Liver (tissue), 9 donors: ENCODE measurements around the gene SYK. TPM values are rescaled to one million over a fixed set of nuclear protein-coding genes. Genes with fewer than 3 reads are reported as not detected.

Experiments
- DNase-seq: peaks from one replicate; pipeline ENCODE4 v3.0.0-alpha.2; 2017; ENCODE audit warnings: low spot score
- H3K27ac ChIP-seq, 2 donors: one replicate each; pipeline ENCODE4 v1.7.0; 2013; ENCODE audit warnings: inconsistent platforms in 2 of 2, low read length in 2 of 2, control low read depth in 1 of 2, low read depth in 1 of 2, mild to moderate bottlenecking in 1 of 2
- H3K27me3 ChIP-seq, 4 donors: one replicate each; pipeline versions ENCODE4 v1.6.1 to v1.7.0; 2013; ENCODE audit warnings: low read length in 3 of 4, inconsistent platforms in 1 of 4, mild to moderate bottlenecking in 1 of 4, moderate library complexity in 1 of 4; ENCODE audit not compliant: control insufficient read depth in 4 of 4, insufficient read depth in 4 of 4
- H3K36me3 ChIP-seq, 4 donors: one replicate each; pipeline versions ENCODE4 v1.6.1 to v1.7.0; 2013; ENCODE audit warnings: low read length in 3 of 4, mild to moderate bottlenecking in 3 of 4, low read depth in 1 of 4, moderate library complexity in 1 of 4; ENCODE audit not compliant: control insufficient read depth in 4 of 4, insufficient read depth in 3 of 4
- H3K4me1 ChIP-seq, 4 donors: one replicate each; pipeline versions ENCODE4 v1.6.1 to v1.7.0; 2013; ENCODE audit warnings: low read length in 3 of 4, mild to moderate bottlenecking in 3 of 4, moderate library complexity in 1 of 4; ENCODE audit not compliant: control insufficient read depth in 4 of 4, insufficient read depth in 4 of 4
- H3K4me3 ChIP-seq, 3 donors: one replicate each; pipeline versions ENCODE4 v1.6.1 to v1.7.0; 2013; ENCODE audit warnings: low read length in 3 of 3, control low read depth in 1 of 3, low read depth in 1 of 3, mild to moderate bottlenecking in 1 of 3
- H3K9ac ChIP-seq, 2 donors: one replicate each; pipeline ENCODE4 v1.7.0; 2013; ENCODE audit warnings: low read length in 2 of 2, mild to moderate bottlenecking in 2 of 2, moderate library complexity in 2 of 2, control low read depth in 1 of 2, low read depth in 1 of 2
- H3K9me3 ChIP-seq, 4 donors: one replicate each; pipeline versions ENCODE4 v1.6.1 to v1.7.0; 2013; ENCODE audit warnings: low read length in 3 of 4; ENCODE audit not compliant: control insufficient read depth in 4 of 4
- ATF3 ChIP-seq: IDR thresholded peaks from 2 replicates; pipeline ENCODE4 v1.6.1; 2016; ENCODE audit warnings: antibody characterized with exemption
- CTCF ChIP-seq: fragments of 150-350 bp; IDR thresholded peaks from 2 replicates; pipeline ENCODE4 v1.5.1; 2017; ENCODE audit warnings: improper control_type of control experiment, low read depth, low read length; ENCODE audit not compliant: missing input control
- EGR1 ChIP-seq, 2 donors: IDR thresholded peaks; 2 replicates each; pipeline ENCODE4 v1.6.1; 2016 to 2018; ENCODE audit warnings: antibody characterized with exemption in 2 of 2, low read depth in 2 of 2
- FOXA1 ChIP-seq: IDR thresholded peaks from 2 replicates; pipeline ENCODE4 v1.6.1; 2016; ENCODE audit warnings: antibody characterized with exemption
- FOXA2 ChIP-seq: IDR thresholded peaks from 2 replicates; pipeline ENCODE4 v1.6.1; 2016; ENCODE audit warnings: antibody characterized with exemption
- GABPA ChIP-seq, 2 donors: IDR thresholded peaks in 1 of 2; conservative IDR thresholded peaks in 1 of 2; 2 replicates each; pipeline ENCODE4 v1.6.1; 2016; ENCODE audit warnings: antibody characterized with exemption in 2 of 2, mild to moderate bottlenecking in 1 of 2, moderate library complexity in 1 of 2
- HNF4A ChIP-seq, 2 donors: conservative IDR thresholded peaks; 2 replicates each; pipeline ENCODE4 v1.6.1; 2016; ENCODE audit warnings: antibody characterized with exemption in 2 of 2, mild to moderate bottlenecking in 2 of 2
- JUND ChIP-seq, 2 donors: IDR thresholded peaks; 2 replicates each; pipeline ENCODE4 v1.6.1; 2016; ENCODE audit warnings: antibody characterized with exemption in 2 of 2
- MAX ChIP-seq: IDR thresholded peaks from 2 replicates; pipeline ENCODE4 v1.6.1; 2016; ENCODE audit warnings: antibody characterized with exemption
- NR2F2 ChIP-seq: IDR thresholded peaks from 2 replicates; pipeline ENCODE4 v1.6.1; 2016; ENCODE audit warnings: antibody characterized with exemption
- RAD21 ChIP-seq, 2 donors: IDR thresholded peaks; 2 replicates each; pipeline ENCODE4 v1.6.1; 2016; ENCODE audit warnings: antibody characterized with exemption in 2 of 2, mild to moderate bottlenecking in 2 of 2
- REST ChIP-seq: IDR thresholded peaks from 2 replicates; pipeline ENCODE4 v1.6.1; 2016; ENCODE audit warnings: antibody characterized with exemption, mild to moderate bottlenecking
- RXRA ChIP-seq, 2 donors: IDR thresholded peaks; 2 replicates each; pipeline ENCODE4 v1.6.1; 2017 to 2018; ENCODE audit warnings: antibody characterized with exemption in 2 of 2, mild to moderate bottlenecking in 1 of 2
- SP1 ChIP-seq: IDR thresholded peaks from 2 replicates; pipeline ENCODE4 v1.6.1; 2018; ENCODE audit warnings: antibody characterized with exemption, mild to moderate bottlenecking
- TAF1 ChIP-seq: conservative IDR thresholded peaks from 2 replicates; pipeline ENCODE4 v1.6.1; 2016; ENCODE audit warnings: antibody characterized with exemption, mild to moderate bottlenecking
- YY1 ChIP-seq: IDR thresholded peaks from 2 replicates; pipeline ENCODE4 v1.6.1; 2016; ENCODE audit warnings: antibody characterized with exemption, mild to moderate bottlenecking
- ZBTB33 ChIP-seq: IDR thresholded peaks from 2 replicates; pipeline ENCODE4 v1.6.1; 2016; ENCODE audit warnings: antibody characterized with exemption
- WGBS: extraction: QIAGEN DNeasy Blood & Tissue Kit; methylation state at CpG from one replicate; pipeline ENCODE4 v1.1.7; 2013; 5-methylcytosine and 5-hydroxymethylcytosine counted together
- polyA plus RNA-seq, 2 donors: library from polyadenylated mRNA; stranded (reverse) in 1 of 2; unstranded in 1 of 2; fragments of 200-250 nt in 1 of 2; fragments of >200 nt in 1 of 2; fragmentation: Nextera tagmentation in 1 of 2; extraction: Ambion mirVana in 1 of 2; gene quantifications; one replicate each; pipeline versions ENCODE4 v1.2.1 to v1.2.3, GENCODE V29; 2013 to 2015
- total RNA-seq, 2 donors: library from RNA; depleted of rRNA; stranded (reverse); fragments of >200 nt; gene quantifications; one replicate each; pipeline ENCODE4 v1.2.3, GENCODE V29; 2014
- donor health status: healthy.
- donor health status: healthy.
- donor health status: healthy.
- donor health status: healthy.
- donor health status: healthy.

The SYK gene
- total and polyA plus RNA-seq, 4 donors: 2.0 to 15.4 (median 4.1) TPM

GRCh38 chr9:90795084-90795483 lies 6.5 kb upstream of the SYK start:
- Histone ChIP-seq H3K27ac (no peak overlapping the region), H3K9ac (no peak overlapping the region), H3K4me1 (no peaks in the 10 kb centered on the region), H3K4me3 (no peak overlapping the region), H3K36me3 (no peaks in the 10 kb centered on the region), H3K27me3 (peaks cover 0 to 5% (median 0%) of the 10 kb centered on the region in 4 donors), H3K9me3 (no peaks in the 10 kb centered on the region)
- no peak for DNase-seq
- TF ChIP-seq ATF3: no peak
- no peak for TF ChIP-seq NR2F2
- no peak for TF ChIP-seq HNF4A (conservative IDR thresholded peaks at IDR 0.05)
- TF ChIP-seq REST: no peak
- TF ChIP-seq RXRA (IDR thresholded peaks at IDR 0.05): no peak
- no peak for TF ChIP-seq RAD21 (IDR thresholded peaks at IDR 0.05)
- TF ChIP-seq YY1: no peak
- no peak for TF ChIP-seq SP1
- no peak for TF ChIP-seq EGR1 (IDR thresholded peaks at IDR 0.05; ENCODE audit: low read depth in 2 of 2)
- TF ChIP-seq FOXA1: no peak
- TF ChIP-seq CTCF: no peak
- TF ChIP-seq FOXA2: no peak
- 69% methylated on average over 3 of the region's 3 CpGs for WGBS

GRCh38 chr9:90795871-90796317 lies 5.7 kb upstream of the SYK start:
- Histone ChIP-seq H3K9me3 (no peaks in the 10 kb centered on the region), H3K27me3 (peaks cover 0 to 6% (median under 1%) of the 10 kb centered on the region in 4 donors), H3K36me3 (no peaks in the 10 kb centered on the region), H3K4me1 (no peaks in the 10 kb centered on the region), H3K9ac (no peak overlapping the region), H3K27ac (no peak overlapping the region), H3K4me3 (no peak overlapping the region)
- WGBS: 84% methylated on average over 5 of the region's 5 CpGs
- DNase-seq: no peak
- TF ChIP-seq ATF3: no peak
- TF ChIP-seq EGR1 (IDR thresholded peaks at IDR 0.05; ENCODE audit: low read depth in 2 of 2): no peak
- no peak for TF ChIP-seq ZBTB33
- no peak for TF ChIP-seq RAD21 (IDR thresholded peaks at IDR 0.05)
- TF ChIP-seq CTCF: no peak
- no peak for TF ChIP-seq RXRA (IDR thresholded peaks at IDR 0.05)
- no peak for TF ChIP-seq REST
- TF ChIP-seq JUND (IDR thresholded peaks at IDR 0.05): no peak
- no peak for TF ChIP-seq FOXA1
- no peak for TF ChIP-seq YY1
- TF ChIP-seq HNF4A (conservative IDR thresholded peaks at IDR 0.05): no peak
- no peak for TF ChIP-seq MAX
- TF ChIP-seq GABPA (IDR thresholded peaks at IDR 0.05 in 1 of 2, conservative IDR thresholded peaks at IDR 0.05 in 1 of 2): no peak
- no peak for TF ChIP-seq TAF1
- no peak for TF ChIP-seq FOXA2
